Pons (tissue), 1 donor: ENCODE measurements around the gene MAGI1.
"Not testable (repeated sequence)": the region's sequence is repeated elsewhere in the genome, so short reads cannot be mapped to it uniquely, and the experiment has no call there.

Source experiments
- DNase-seq: peaks from one replicate; pipeline ENCODE4 v3.0.0-alpha.2; 2016; ENCODE audit warnings: low spot score

Gene MAGI1

DNA sequence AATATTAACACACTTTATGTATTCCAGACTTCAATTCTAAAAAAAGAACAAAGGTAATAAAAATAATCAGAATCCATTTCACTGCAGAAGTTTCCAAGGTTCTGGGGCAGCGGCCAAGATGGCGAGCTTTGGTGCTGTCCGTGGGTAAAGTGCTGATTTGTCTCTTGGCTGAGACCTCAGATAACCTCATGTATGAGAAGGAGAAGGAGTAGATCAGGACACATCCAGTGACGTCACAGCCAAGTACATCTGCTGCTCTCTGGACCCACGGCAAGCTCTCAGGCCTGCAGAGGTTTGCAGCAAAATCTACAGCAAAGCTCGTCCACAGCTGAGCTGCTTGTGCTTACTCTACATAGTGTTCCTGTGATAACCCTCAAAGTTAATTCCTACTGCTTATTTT, 165.7 kb downstream of the MAGI1 start:
- no peak for DNase-seq

DNA sequence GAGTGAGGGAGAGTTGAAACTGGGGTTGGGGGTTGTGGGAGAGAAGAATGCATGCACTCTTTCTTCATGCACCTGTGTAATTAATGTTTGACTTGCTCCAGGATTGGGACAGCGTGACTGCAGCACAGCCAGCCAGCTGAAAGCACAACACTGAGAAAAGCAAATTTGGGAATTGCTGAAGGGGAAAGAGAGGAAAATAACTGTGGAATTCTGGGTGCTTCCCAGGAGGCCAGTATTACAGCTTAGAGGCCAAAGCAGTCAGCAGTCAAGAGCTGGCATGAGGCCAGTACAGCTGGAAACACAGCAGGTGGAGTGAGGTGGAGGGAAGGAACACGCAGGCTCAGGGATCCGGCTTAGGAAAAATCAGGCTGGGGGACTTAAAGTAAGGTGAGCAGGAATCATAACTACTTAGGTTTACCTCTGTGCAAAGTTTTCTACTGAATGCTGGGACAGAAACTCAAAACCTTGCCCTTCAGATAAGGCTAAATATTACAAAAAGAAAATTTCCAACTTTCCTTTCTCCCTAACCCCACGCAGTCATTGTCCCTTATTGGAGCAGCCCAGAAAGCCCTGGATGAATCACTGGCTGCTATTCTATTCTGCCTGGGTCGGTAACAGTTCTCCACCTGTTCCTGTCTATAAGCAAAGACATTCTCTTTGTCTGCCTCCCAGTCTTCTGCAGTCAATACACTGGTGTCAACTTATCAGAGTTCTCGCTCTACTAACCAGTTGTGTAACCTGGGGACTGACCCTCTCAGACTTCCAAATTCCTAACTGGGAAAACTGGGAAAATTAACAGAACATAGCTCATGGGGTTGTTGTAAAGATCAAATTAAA, 167.2 kb downstream of the MAGI1 start:
- peak; percentile 20 for DNase-seq

DNA sequence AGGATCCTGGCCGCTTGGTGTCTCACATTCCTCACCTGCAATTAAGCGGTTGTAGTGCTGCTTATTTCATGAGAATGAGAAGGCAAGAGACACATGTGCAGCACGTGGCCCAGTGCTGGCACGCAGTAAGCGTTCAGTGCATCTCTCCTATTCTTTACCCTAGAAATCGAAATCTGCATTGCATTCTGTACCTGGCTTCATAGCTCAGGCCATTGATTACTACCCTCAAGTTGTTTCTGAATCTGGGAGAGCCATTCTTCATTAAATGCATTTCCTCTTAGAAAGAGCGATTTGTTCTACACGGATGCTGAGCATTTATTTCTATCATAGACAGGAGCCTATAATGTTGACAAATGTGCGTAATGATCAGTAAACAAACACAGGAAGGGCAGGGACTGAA, 168.9 kb downstream of the MAGI1 start:
- no peak for DNase-seq

DNA sequence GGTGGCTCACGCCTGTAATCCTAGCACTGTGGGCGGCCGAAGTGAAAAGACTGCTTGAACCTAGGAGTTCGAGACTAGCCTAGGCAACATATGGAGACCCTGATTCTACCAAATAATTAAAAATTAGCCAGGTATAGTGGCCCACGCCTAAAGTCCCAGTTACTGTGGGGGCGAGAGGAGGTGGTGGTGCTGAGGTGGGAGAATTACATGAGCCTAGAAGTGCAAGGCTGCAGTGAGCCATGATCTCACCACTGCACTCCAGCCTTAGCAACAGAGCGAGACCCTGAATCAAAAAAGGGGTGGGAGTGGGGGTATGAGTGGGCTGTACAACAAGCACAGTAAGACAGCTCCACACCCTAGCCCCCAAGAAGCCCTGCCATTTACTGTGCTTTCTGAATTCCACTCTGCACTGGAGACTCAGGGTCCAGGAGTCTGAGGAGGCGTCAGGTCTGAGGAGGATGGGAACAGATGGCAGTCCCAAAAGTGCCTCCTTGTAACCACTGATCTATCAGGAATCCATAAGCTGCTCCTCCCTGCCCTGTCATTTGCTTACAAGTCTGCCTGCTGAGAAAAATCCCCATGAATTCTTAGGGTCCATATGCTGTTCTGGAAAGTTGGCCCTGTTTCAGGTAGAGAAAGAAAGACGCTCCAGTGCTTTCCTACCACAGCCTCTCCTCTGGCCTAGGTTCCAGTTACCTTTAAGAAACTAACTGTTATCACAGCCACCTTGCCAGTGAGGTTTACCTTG, 171.1 kb downstream of the MAGI1 start:
- DNase-seq = no peak

DNA sequence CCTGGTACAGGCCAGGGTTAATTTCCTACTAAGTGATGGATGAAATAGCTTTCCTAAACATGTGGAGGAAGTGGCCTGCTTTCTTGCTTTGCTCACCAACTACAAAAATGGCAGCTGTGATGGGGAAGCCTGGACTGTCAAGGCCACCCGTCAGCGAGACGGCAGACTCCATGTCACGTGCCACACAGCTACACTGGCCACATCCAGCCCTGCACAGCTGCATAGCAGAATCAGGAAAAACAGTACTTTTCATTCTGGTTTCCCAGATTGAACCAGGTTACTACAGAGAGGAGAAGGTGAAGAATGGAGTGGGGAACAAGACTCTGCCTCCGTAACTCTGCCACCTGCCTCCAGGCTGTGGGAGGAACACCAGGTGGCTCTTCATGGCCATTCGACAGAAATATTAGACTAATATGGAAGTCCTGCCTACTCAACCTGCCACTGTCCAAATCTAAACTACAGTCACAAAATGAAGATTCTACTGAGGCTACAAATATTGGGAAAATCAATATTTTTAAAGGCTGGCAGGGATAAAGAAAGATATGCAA, 174.3 kb downstream of the MAGI1 start:
- no peak for DNase-seq

DNA sequence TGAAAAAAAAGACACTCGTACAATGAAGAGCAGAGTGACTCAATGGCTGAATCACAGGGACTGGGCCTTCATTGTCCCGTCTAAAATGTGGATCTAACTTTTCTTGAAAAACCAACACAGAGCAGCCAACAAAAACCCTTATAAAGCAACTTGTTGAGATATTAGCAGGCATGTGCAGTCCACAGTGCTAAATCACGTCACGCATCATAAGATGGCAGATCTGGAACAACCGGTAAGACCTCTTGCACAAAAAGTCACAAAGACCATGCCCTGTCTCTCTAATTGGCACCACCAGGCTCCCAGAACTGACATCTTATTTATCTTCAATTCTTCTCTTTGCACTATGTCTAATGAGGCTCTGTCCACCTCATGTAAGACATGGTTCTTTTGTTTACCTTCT, 177.0 kb downstream of the MAGI1 start:
- no peak for DNase-seq

DNA sequence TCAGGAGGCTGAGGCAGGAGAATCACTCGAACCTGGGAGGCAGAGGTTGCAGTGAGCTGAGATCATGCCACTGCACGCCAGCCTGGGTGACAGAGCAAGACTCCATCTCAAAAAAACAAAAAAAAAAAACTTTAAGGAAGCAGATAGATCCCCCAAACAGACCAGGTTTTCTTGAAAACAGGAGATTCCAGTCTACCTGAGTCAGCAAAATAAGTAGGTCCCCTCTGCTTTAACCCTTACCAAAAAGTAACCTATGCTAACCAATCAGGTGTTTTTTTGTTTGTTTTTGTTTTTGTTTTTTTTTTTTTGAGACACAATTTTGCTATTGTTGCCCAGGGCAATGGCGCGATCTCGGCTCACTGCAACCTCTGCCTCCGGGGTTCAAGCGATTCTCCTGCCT, 179.1 kb downstream of the MAGI1 start:
- not testable (repeated sequence) for DNase-seq

DNA sequence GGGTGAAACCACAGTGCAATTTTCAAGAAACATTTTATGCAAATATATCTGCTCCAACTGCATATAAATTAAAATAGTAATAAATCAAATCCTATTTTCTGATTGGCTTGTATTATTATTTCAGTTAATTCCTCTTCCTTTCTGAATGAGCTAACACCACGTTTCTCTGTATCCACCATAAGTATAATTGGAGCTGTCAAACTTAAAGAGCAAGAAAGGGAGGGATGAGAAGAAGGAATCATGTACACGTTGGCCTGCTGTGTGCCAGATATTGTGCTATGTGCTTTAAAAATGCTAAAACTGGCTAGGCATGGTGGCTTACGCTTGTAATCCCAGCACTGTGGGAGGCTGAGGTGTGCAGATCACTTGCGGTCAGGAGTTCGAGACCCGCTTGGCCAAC, 180.0 kb downstream of the MAGI1 start:
- DNase-seq = no peak

DNA sequence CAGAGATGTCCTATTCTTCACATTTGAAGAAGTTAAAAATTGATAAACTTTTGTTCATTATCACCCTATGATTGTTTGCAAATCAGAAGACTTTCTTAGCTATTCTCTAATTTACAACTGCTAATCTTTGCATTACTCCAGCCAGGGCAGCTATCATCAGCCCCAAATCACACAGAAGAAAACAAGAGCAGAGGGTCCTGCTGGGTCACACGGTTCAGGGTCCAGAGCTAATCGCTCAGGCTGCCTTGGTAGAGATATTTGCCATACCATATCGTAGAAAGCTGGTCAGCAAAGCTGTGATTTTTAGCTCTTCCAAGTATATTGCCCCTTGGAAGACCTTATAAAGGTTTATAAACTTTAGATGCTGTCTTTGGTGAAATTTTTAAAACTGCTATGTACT, 181.4 kb downstream of the MAGI1 start:
- DNase-seq = no peak

DNA sequence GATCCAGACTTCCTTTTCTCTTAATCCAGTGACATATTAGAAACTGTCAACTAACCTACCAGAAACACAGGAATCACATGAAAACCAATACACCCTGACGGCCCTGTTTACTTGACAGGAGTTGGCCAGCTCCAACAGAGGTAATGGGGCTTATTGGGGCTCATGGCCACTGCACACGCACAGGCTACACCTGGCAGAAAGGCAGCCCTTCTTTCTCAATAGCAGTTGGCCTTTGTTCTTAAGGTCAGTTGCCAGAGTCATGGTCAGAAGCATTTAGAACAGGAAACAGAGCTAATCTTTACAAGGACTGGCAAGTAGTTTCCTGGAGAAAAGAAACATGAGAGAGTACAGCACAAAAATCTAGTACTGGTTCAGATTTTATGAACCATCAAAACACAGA, 181.8 kb downstream of the MAGI1 start:
- no peak for DNase-seq

DNA sequence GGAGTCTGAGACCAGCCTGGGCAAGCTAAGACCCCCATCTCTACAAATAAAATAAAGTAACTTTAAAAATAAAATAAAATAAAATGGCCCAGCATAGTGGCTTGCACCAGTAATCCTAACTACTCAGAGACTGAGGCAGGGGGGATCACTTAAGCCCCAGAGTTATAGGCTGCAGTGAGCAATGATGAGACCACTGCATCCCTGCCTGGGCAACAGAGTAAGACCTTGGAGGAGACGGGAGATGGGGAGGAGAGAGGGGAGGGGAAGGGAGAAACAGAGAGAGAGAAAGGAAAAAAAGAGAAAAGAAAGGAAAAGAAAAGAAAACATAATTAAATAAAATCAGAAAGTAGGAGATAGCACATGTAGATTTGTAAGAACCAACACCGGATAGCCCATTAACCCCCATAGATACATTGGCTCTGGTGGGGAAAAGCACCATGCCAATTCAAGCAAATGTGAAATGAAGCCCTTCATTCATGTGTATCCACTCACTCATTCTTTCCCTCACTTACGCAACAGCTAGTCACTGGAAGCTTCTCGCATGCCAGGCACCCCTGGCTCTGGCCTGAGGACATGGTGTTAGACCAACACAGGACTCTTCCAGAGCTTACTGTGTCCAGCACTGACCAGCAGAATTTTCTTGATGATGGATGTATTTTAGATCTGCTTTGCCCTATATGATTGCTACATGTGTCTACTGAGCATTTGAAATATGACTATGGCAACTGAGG, 183.2 kb downstream of the MAGI1 start:
- DNase-seq = no peak

DNA sequence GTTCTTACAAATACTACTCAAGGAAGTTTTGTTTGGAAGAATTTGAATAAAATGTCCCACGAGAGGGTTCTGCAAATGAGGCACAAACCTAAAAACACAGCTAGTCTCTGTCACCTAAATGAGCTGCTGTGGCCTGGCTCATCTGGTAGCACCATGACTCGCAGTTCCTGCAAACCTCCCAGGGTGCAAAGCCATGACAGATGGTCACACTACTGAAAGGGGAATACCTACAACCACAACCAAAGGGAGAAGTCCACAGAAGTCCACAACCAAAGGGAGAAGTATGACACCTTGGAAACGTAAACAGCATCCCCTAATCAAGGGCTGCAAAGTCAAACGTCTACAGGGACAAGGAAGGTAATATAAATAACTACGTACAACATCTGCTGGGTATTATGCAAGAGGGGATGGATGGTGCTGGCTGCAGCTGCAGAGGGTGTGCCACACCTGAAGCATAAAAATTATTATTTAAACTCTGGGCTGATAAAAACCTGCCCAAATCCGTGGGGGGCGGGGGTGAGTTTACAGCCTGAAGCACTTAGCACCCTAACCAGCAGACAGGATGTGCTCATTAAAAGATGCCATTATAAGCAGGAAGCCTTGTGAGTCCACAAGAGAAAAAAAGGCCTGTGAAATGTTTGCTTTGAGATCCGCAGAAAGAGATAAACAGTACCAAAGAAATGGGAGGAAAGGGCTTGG, 184.0 kb downstream of the MAGI1 start:
- no peak for DNase-seq

DNA sequence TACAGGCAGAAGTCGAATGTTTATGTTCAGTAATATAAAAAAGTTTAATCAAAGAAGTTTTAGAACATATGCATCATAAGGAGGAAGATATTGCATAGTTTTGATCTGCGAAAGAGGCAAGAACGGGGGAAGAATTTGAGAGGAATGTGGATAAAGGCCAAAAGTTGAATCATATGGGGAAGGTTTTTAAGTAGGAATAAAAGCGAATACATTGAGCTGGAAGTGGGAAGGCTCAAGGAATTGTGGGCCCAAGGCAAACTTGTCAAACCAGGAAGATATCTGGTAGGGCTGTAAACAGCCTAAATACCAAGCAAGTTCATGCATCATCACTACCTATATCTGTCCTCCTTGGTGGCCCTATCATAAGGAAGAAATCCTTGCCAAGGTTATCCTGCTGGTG, 186.9 kb downstream of the MAGI1 start:
- no peak for DNase-seq

DNA sequence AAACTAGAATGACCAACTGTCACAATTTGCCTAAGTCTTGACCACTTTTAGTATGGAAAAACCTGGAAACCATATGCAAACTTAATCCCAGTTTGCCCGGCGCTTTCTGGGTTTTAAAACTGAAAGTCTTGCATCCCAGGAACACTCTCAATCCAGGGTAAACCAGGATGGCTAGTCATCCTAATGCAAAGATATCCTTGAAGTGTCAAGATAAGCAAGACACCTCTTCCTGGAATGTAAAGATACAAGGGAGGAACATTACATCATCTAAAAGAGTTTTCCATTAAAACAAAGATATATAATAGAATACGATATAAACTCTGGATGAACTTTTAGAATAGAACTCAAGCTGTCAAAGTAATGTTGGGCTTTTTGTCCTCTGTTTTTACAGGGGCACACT, 188.5 kb downstream of the MAGI1 start:
- no peak for DNase-seq

DNA sequence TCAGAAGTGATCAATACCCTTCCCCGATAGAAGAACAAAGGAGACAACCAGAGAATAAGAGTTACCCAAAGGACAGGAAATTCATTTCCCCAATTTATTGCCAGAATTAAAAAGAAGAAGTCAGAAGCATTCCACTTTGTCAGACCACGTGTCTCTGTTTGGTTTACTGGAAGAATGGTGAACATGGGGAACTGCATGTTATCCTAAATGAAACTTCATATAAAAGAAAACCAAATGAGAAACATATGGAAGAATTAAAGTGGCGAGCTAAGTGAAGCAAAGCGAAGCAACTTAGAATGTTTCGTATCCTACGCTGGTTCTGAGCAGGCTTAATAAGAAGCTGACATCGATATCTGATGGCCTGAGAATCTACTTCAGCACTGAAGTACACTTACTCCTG, 190.7 kb downstream of the MAGI1 start:
- DNase-seq = peak; percentile 66

DNA sequence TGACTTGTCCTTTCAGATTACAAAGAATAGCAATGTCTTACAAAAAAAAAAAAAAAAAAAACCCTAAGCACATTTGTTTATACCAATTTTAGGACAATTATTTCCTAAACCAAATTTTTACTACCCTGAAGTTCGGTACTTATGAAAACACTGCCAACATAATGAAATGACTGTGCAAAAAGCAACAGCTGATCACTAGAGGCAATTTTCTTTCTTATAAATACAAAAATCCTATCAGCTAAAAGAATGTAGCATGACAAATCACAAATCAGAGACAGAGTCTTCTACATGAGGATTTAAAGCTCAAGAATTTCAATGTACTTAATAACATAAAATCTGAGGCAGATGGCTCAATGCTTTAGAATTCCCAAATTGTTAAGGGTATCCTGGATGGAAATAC, 191.8 kb downstream of the MAGI1 start:
- DNase-seq = no peak

DNA sequence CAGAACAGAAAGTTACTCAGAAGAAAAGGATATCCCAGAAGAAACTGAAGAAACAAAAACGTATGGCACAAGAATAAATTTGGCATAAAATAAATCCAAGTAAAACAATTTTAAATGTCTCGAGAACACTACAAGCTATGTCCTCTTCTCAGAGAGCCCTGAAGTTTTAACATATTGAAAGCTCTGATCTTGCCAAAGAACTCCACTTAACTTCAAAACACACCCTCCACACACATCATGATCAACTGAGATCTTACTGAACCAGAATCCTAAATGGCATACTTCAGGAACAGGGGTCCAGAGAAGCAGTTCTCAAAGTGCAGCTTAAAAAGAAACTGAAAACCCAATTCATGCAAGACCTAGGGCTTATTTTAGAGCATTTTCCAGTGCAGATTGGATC, 194.3 kb downstream of the MAGI1 start:
- DNase-seq = no peak

DNA sequence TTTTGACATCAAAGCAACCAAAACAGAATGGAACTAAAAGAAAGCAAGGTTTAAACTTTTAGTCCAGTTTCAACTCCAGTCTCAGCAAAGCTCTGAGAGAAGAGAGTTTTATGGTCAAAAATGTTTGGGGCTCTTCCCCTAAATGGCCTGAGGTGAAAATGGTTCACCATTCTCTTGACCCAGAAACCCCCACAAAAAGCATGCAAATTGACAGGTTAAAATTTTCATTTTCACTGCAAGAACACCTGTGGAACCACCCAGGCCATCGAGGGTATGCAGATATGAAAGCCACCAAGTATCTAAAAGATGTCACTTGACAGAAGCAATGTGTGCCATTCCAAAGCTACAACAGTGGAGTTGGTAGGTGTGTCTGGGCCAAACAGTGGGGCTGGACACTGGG, 195.0 kb downstream of the MAGI1 start:
- DNase-seq = no peak

DNA sequence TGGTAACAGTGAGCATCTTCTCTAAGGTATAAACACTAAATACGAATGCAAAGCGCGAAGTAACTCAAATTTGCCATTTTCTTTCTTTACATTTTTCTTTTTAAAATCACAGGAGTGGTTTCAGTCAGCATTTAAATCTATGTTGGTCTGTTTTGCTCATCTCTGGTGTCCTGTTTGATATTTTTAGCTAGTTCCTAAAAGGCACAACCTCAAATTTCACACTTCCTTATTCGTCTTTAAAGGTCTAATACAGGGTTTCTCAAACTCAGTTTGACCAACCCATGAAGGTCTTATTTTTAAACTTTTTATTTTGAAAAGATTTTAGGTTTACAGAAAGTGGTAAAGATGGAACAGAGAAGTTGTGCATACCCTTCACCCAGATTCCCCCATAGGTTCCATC, 201.1 kb downstream of the MAGI1 start:
- DNase-seq = no peak

DNA sequence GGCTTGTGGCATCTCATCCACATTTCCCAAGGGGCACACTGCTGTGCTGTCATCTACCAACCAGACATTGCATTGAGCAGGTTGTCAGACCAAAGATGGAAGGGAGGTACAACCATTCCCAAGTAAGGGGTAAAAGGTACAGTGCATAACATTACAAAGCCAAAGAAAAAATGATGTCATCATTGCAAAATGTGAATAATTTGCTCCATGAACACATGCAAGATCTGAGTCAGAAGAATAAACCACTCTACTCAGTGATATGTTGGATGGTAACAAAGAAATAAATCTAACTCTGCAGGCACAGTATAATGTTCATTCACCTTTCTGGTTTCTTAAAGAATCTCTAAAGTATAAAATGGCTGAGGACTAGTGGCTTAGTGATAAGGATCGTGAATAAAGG, 202.7 kb downstream of the MAGI1 start:
- DNase-seq = no peak

DNA sequence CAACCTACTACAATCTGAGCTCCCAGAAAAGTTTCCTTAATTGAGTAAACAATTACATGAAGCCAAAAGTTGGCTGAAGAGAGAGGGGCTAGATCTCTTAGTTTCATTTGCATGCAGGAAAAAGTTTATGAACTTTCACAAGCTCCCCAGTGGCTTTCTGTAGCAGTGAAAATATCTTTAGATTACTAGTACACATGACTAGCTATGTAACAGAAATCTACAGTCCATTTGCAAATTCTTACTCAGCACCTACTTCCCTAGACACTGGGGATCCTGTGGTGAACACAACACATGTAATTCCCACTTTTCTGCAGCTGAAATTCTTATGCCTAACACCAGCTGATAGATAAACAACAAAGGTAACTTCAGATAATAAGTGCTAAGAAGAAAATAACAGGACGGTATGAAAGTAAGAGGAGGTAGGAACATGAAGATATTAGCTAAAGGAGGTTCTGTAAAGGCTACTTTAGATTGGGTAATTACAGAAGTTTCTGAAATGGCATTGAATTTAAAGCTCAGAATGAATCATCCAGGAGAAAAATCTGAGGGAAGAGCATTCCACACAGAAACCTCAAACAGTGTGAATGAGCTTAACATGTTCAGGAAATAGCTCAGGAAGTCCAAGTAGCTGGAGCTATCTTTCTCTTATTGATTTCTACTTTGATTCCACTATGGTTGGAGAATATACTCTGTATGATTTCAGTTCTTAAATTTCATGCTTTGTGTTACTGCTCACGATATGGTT, 204.8 kb downstream of the MAGI1 start:
- DNase-seq = no peak
